GM12878 (cell line): Measurements from ENCODE around the gene STAG2. TPM values are rescaled to one million over a fixed set of nuclear protein-coding genes. Genes with fewer than 3 reads are reported as not detected.

Experiments
- ATAC-seq: fragments of 200-7000 bp; cut with Tn5 transposase; 3 replicates; pipeline ENCODE4 v1.9.1; 2020; ENCODE audit warnings: mild to moderate bottlenecking, moderate library complexity
- BruUV-seq: library from RNA; stranded (reverse); fragments of 400-500 nt; replicated peaks from 2 replicates; lab custom pipeline; 2021; lab: Mats Ljungman, UMichigan
- CTCF ChIA-PET: fragments of 300-600 bp; sonication (Branson Sonifier 250); formaldehyde crosslinking; extraction: SDS; loops from one replicate; lab custom pipeline; 2021; ENCODE audit warnings: inconsistent platforms; lab: Yijun Ruan, JAX
- POLR2A ChIA-PET: fragments of 350-600 bp; formaldehyde crosslinking; extraction: SDS; loops from one replicate; lab custom pipeline; 2021; ENCODE audit warnings: inconsistent platforms; lab: Charles Lee
- RAD21 ChIA-PET: fragments of 300-600 bp; sonication (Branson Sonifier 250); formaldehyde crosslinking; loops from one replicate; lab custom pipeline; 2023; ENCODE audit warnings: antibody characterized with exemption; ENCODE audit not compliant: unreplicated experiment; lab: Charles Lee
- SMC1A ChIA-PET: fragments of 300-600 bp; sonication (Branson Sonifier 250); formaldehyde crosslinking; loops from one replicate; lab custom pipeline; 2023; ENCODE audit not compliant: unreplicated experiment, uncharacterized antibody; lab: Charles Lee
- DNase-seq: peaks from one replicate; pipeline ENCODE4 v3.0.0-alpha.2; 2011; ENCODE audit warnings: low read depth, low spot score
- FAIRE-seq: peaks from 3 replicates; lab custom pipeline; 2011; peaks lifted over from hg19 to GRCh38; lab: Jason Lieb, UNC
- H2AFZ ChIP-seq: 2 replicates; pipeline ENCODE4 v1.6.0; 2011; ENCODE audit warnings: low read depth, low read length, control low read depth; ENCODE audit not compliant: control insufficient read depth
- H3K27ac ChIP-seq: 2 replicates; pipeline ENCODE4 v1.5.1; 2011; ENCODE audit warnings: control low read depth; ENCODE audit not compliant: control insufficient read depth, insufficient read depth
- H3K27me3 ChIP-seq, 2 experiments: replicated peaks in 1 of 2; 2 replicates each; pipeline versions ENCODE4 v1.6.0 to v1.6.1; 2011; ENCODE audit warnings: low read length in 1 of 2; ENCODE audit not compliant: control insufficient read depth in 2 of 2, insufficient read depth in 2 of 2
- H3K36me3 ChIP-seq, 2 experiments: 2 replicates each; pipeline ENCODE4 v1.5.1; 2011; ENCODE audit warnings: low read length in 1 of 2; ENCODE audit not compliant: control insufficient read depth in 2 of 2, insufficient read depth in 2 of 2
- H3K4me1 ChIP-seq: 2 replicates; pipeline ENCODE4 v1.6.1; 2011; ENCODE audit warnings: mild to moderate bottlenecking, low read length, moderate library complexity, mixed read lengths; ENCODE audit not compliant: control insufficient read depth, insufficient read depth
- H3K4me2 ChIP-seq: 2 replicates; pipeline ENCODE4 v1.6.0; 2011; ENCODE audit warnings: control low read depth; ENCODE audit not compliant: control insufficient read depth, insufficient read depth
- H3K4me3 ChIP-seq: fragments of 200-600 bp; sonication (generic); 2 replicates; pipeline ENCODE4 v1.5.1; 2016
- H3K79me2 ChIP-seq: 2 replicates; pipeline ENCODE4 v1.6.0; 2011; ENCODE audit warnings: low read length; ENCODE audit not compliant: control insufficient read depth, insufficient read depth
- H3K9ac ChIP-seq: 2 replicates; pipeline ENCODE4 v1.8.0; 2011; ENCODE audit warnings: low read length, control low read depth, mixed read lengths; ENCODE audit not compliant: control insufficient read depth, insufficient read depth
- H3K9me3 ChIP-seq: replicated peaks from 3 replicates; pipeline ENCODE4 v1.5.1; 2011; ENCODE audit warnings: mild to moderate bottlenecking, low read length; ENCODE audit not compliant: control insufficient read depth, insufficient read depth
- H4K20me1 ChIP-seq: 2 replicates; pipeline ENCODE4 v1.6.0; 2011; ENCODE audit not compliant: control insufficient read depth, insufficient read depth
- CBX3 ChIP-seq: fragments of 200-600 bp; sonication (generic); IDR thresholded peaks from 2 replicates; pipeline ENCODE4 v1.6.1; 2016; ENCODE audit warnings: low read depth, borderline replicate concordance
- HCFC1 ChIP-seq: fragments of 150-350 bp; IDR thresholded peaks from 2 replicates; pipeline ENCODE4 v1.6.1; 2014; ENCODE audit warnings: low read length
- MTA3 ChIP-seq: IDR thresholded peaks from 2 replicates; pipeline ENCODE4 v1.6.1; 2012; ENCODE audit warnings: low read length, inconsistent platforms, borderline replicate concordance
- SIN3A ChIP-seq: IDR thresholded peaks from 2 replicates; pipeline ENCODE4 v1.6.1; 2012; ENCODE audit warnings: low read depth, low read length, improper control_type of control experiment
- SMAD1 ChIP-seq: fragments of 450-650 bp; IDR thresholded peaks from 2 replicates; pipeline ENCODE4 v1.6.1; 2018; ENCODE audit warnings: mild to moderate bottlenecking, low read depth; ENCODE audit not compliant: partially characterized antibody
- WGBS: methylation state at CpG from one replicate; pipeline ENCODE4 v1.1.6; 2016; ENCODE audit warnings: low lambda C conversion rate; ENCODE audit not compliant: insufficient replicate concordance, insufficient coverage; ENCODE audit errors: missing lambda C conversion rate; 5-methylcytosine and 5-hydroxymethylcytosine counted together
- in situ Hi-C: fragments of 300-500 bp; cut with MboI; formaldehyde crosslinking; loops from 9 replicates; pipeline ENCODE4 v1.14.3; 2018; ENCODE audit warnings: mixed read lengths
- intact Hi-C: fragments of 100-400 bp; cut with micrococcal nuclease; formaldehyde crosslinking; loops from one replicate; pipeline ENCODE4 v1.14.2; 2022; ENCODE audit not compliant: unreplicated experiment
- polyA plus RNA-seq, 11 experiments: library from polyadenylated mRNA; depleted of rRNA in 4 of 11; unstranded in 6 of 11; stranded (reverse) in 5 of 11; fragments of >200 nt; fragmentation: Nextera tagmentation in 4 of 11; fragmentation: Illumina TruSeq in 1 of 11; extraction: Ambion mirVana in 4 of 11; extraction: Trizol in 1 of 11; gene quantifications; 1 replicate in 1 of 11; 2 replicates in 10 of 11; pipeline versions ENCODE4 v1.2.1 to v1.2.3, GENCODE V29; 2011 to 2016; ENCODE audit warnings: inconsistent platforms in 2 of 11, missing spikeins in 2 of 11, low read depth in 1 of 11
- total RNA-seq, 4 experiments: library from RNA; depleted of rRNA in 3 of 4; stranded (reverse); fragments of >200 nt in 3 of 4; fragmentation: Illumina TruSeq in 1 of 4; extraction: Trizol in 1 of 4; gene quantifications; 2 replicates each; pipeline versions ENCODE4 v1.2.1 to v1.2.3, GENCODE V29; 2013 to 2021
- TF ChIP-seq, protein P1 (sequence below): IDR thresholded peaks from 2 replicates; pipeline ENCODE4 v1.6.1; 2012; ENCODE audit warnings: mild to moderate bottlenecking, low read depth, low read length

The STAG2 gene
- total and polyA plus RNA-seq, 10 of the 15 experiments (the other 5 are each of a cell fraction or from before 2014, with no cell fraction given), result 26.9 to 84.2 (median 46.7) TPM

DNA sequence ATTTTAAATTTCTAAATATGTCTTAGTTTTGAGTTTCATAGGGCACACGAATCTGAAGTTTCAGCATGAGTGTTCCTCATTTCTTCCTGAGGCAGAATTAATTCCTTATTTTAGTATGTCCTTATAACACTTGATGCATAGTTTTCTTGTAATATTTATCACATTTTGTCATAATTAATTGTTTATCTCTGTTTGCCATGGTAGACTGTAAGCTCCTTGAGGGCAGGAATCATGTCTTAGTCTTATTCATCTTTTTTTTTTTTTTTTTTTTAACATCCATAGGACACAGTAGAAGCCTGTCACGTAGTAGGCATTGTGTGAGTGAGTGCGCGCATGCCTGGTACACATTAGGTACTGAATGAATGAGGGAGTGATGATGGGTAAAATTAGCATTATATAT lies 131.7 kb downstream of the STAG2 start:
- peaks cover 0 to 10% of the 10 kb centered on the region in 2 experiments; a peak in 1 of 4 replicates for H3K36me3 ChIP-seq
- no peak overlapping the region for H3K4me3 ChIP-seq
- H3K4me1 ChIP-seq, result no peaks in the 10 kb centered on the region
- ChIA-PET POLR2A (interaction anchor here (0.6 kb wide), 1 partner anchor 992 kb away, joined by 4 read pairs; no protein-coding TSS in a partner anchor), RAD21 (no interaction called here), CTCF (no interaction called here)
- no peaks in the 10 kb centered on the region for H3K79me2 ChIP-seq
- FAIRE-seq (no peak), DNase-seq (no peak)
- no peak overlapping the region for H2AFZ ChIP-seq
- no peaks in the 10 kb centered on the region for H3K9me3 ChIP-seq
- intact Hi-C loops, result loop anchor here (10.0 kb wide), 2 partner anchors 258 to 292 kb away; no protein-coding TSS in a partner anchor
- BruUV-seq, result no TSS peak
- no peaks in the 10 kb centered on the region for H4K20me1 ChIP-seq
- no peak for TF ChIP-seq HCFC1
- TF ChIP-seq CBX3, result no peak
- TF ChIP-seq, protein P1, sequence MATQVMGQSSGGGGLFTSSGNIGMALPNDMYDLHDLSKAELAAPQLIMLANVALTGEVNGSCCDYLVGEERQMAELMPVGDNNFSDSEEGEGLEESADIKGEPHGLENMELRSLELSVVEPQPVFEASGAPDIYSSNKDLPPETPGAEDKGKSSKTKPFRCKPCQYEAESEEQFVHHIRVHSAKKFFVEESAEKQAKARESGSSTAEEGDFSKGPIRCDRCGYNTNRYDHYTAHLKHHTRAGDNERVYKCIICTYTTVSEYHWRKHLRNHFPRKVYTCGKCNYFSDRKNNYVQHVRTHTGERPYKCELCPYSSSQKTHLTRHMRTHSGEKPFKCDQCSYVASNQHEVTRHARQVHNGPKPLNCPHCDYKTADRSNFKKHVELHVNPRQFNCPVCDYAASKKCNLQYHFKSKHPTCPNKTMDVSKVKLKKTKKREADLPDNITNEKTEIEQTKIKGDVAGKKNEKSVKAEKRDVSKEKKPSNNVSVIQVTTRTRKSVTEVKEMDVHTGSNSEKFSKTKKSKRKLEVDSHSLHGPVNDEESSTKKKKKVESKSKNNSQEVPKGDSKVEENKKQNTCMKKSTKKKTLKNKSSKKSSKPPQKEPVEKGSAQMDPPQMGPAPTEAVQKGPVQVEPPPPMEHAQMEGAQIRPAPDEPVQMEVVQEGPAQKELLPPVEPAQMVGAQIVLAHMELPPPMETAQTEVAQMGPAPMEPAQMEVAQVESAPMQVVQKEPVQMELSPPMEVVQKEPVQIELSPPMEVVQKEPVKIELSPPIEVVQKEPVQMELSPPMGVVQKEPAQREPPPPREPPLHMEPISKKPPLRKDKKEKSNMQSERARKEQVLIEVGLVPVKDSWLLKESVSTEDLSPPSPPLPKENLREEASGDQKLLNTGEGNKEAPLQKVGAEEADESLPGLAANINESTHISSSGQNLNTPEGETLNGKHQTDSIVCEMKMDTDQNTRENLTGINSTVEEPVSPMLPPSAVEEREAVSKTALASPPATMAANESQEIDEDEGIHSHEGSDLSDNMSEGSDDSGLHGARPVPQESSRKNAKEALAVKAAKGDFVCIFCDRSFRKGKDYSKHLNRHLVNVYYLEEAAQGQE, result no peak
- TF ChIP-seq SMAD1, result no peak
- TF ChIP-seq MTA3, result no peak
- TF ChIP-seq SIN3A, result no peak
- TF ChIP-seq, all 136 proteins: peak for 0
- H3K9ac ChIP-seq, result no peak overlapping the region
- H3K27me3 ChIP-seq, result no peaks in the 10 kb centered on the region
- H3K4me2 ChIP-seq, result no peak overlapping the region
- SMC1A ChIA-PET, result interaction anchor here (0.6 kb wide), 1 partner anchor 13 kb away, joined by 4 read pairs; no protein-coding TSS in a partner anchor
- 60% methylated on average over 4 of the region's 4 CpGs for WGBS
- no peak overlapping the region for H3K27ac ChIP-seq
- no peak for ATAC-seq
- in situ Hi-C loops, result no loop called here
